Effector memory CD4-positive, alpha-beta T cell (primary cell): ENCODE measurements around the gene HSPA12B.
"Not testable (repeated sequence)": the region's sequence is repeated elsewhere in the genome, so short reads cannot be mapped to it uniquely, and the experiment has no call there.

Experiments
- DNase-seq, 3 donors: peaks; one replicate each; pipeline ENCODE4 v3.0.0-alpha.2; 2020
- H3K27ac ChIP-seq: 2 replicates; pipeline ENCODE4 v1.7.0; 2013; ENCODE audit warnings: mild to moderate bottlenecking, low read length, moderate library complexity; ENCODE audit not compliant: insufficient read depth, poor library complexity, severe bottlenecking
- H3K27me3 ChIP-seq: replicated peaks from 2 replicates; pipeline ENCODE4 v1.7.0; 2013; ENCODE audit warnings: mild to moderate bottlenecking, low read length; ENCODE audit not compliant: insufficient read depth, control insufficient read depth, poor library complexity, severe bottlenecking
- H3K36me3 ChIP-seq: 2 replicates; pipeline ENCODE4 v1.7.0; 2013; ENCODE audit warnings: mild to moderate bottlenecking, low read length, moderate library complexity; ENCODE audit not compliant: control insufficient read depth, insufficient read depth
- H3K4me1 ChIP-seq: 2 replicates; pipeline ENCODE4 v1.7.0; 2013; ENCODE audit warnings: low read length, mild to moderate bottlenecking; ENCODE audit not compliant: control insufficient read depth, insufficient read depth, poor library complexity, severe bottlenecking
- H3K4me3 ChIP-seq: 2 replicates; pipeline ENCODE4 v1.7.0; 2013; ENCODE audit warnings: low read length, low read depth, mild to moderate bottlenecking; ENCODE audit not compliant: insufficient read depth, poor library complexity, severe bottlenecking
- H3K9me3 ChIP-seq: 2 replicates; pipeline ENCODE4 v1.7.0; 2013; ENCODE audit warnings: mild to moderate bottlenecking, low read length, moderate library complexity; ENCODE audit not compliant: control insufficient read depth

HSPA12B gene

GRCh38 chr20:3784863-3785239 is 52.4 kb downstream of the HSPA12B start:
- H3K4me1 ChIP-seq = peaks cover 11% of the 10 kb centered on the region
- H3K4me3 ChIP-seq = no peak overlapping the region
- H3K9me3 ChIP-seq = no peaks in the 10 kb centered on the region
- H3K36me3 ChIP-seq = no peaks in the 10 kb centered on the region
- no peak for DNase-seq
- H3K27me3 ChIP-seq = no peaks in the 10 kb centered on the region
- H3K27ac ChIP-seq = no peak overlapping the region

GRCh38 chr20:3785240-3786125 is 53.0 kb downstream of the HSPA12B start:
- peaks cover 11% of the 10 kb centered on the region for H3K4me1 ChIP-seq

DNA sequence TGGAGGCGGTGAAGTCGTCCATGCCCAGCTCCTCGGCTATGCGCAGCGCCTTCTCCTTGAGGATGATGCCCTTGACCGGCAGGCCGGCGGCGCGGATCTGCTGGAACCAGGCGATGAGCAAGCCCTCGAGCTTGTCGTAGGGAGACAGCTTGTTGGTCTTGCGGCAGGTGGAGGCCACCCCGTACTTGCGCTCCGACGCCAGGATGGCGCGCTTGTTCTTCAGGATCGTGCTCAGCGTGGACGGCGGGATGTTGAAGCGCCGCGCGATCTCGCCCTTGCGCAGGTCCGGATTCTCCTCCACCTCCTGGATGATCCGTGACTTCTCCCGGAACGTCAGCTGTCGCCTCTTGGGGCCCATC is 53.6 kb downstream of the HSPA12B start:
- peak in 1 of 3 donors; percentile 31 for DNase-seq
- peak overlapping the region; percentile 58 for H3K27ac ChIP-seq
- no peaks in the 10 kb centered on the region for H3K27me3 ChIP-seq
- no peaks in the 10 kb centered on the region for H3K9me3 ChIP-seq
- peak overlapping the region; percentile 45 for H3K4me3 ChIP-seq
- no peaks in the 10 kb centered on the region for H3K36me3 ChIP-seq
- peaks cover 10% of the 10 kb centered on the region for H3K4me1 ChIP-seq

More at GRCh38 chr20:3785240-3786125, 53.0 kb downstream of the HSPA12B start:
- no peaks in the 10 kb centered on the region for H3K36me3 ChIP-seq
- no peaks in the 10 kb centered on the region for H3K9me3 ChIP-seq
- DNase-seq = no peak
- peak overlapping the region; percentile 58 for H3K27ac ChIP-seq
- no peaks in the 10 kb centered on the region for H3K27me3 ChIP-seq
- H3K4me3 ChIP-seq = no peak overlapping the region

- no peaks in the 10 kb centered on the region for H3K27me3 ChIP-seq
- peak; percentile 83 to 85 (median 84) for DNase-seq
- H3K4me3 ChIP-seq = peak within 1 kb of the TSS; percentile 45
- no peaks in the 10 kb centered on the region for H3K9me3 ChIP-seq
- H3K36me3 ChIP-seq = no peaks in the 10 kb centered on the region
- peaks cover 8% of the 10 kb centered on the region for H3K4me1 ChIP-seq
- peak within 1 kb of the TSS; percentile 58 for H3K27ac ChIP-seq
Measured at GRCh38 chr20:3786665-3787323, 54.3 kb downstream of the HSPA12B start, which contains the start of gene CENPB. Gene CENPB, minus strand, starts transcription at chr20:3786740. Its CDS starts 257 bp downstream, at chr20:3786483.

- H3K27ac ChIP-seq = peak overlapping the region; percentile 53
Measured at GRCh38 chr20:3787324-3788014, 55.0 kb downstream of the HSPA12B start.

GRCh38 chr20:3788685-3789155 is 56.2 kb downstream of the HSPA12B start:
- Histone ChIP-seq H3K4me1 (peaks cover 8% of the 10 kb centered on the region), H3K27me3 (no peaks in the 10 kb centered on the region), H3K36me3 (no peaks in the 10 kb centered on the region), H3K27ac (no peak overlapping the region), H3K4me3 (no peak overlapping the region), H3K9me3 (no peaks in the 10 kb centered on the region)
- no peak for DNase-seq

More at GRCh38 chr20:3787324-3788014, 55.0 kb downstream of the HSPA12B start:
- H3K4me1 ChIP-seq = peaks cover 8% of the 10 kb centered on the region
- H3K27me3 ChIP-seq = no peaks in the 10 kb centered on the region
- no peak for DNase-seq
- H3K4me3 ChIP-seq = no peak overlapping the region
- no peaks in the 10 kb centered on the region for H3K36me3 ChIP-seq
- no peaks in the 10 kb centered on the region for H3K9me3 ChIP-seq

DNA sequence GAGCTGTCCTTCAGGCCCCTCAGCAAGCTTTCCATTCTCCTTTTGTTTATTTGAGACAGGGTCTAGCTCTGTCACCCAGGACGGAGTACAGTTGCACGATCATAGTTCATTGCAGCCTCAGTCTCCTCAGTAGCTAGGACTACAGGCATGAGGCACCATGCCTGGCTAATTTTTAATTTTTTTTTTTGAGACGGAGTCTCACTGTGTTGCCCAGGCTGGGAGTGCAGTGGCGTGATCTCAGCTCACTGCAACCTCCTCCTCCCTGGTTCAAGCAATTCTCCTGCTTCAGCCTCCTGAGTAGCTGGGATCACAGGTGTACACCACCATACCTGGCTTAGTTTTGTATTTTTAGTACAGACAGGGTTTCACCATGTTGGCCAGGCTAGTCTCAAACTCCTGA is 56.7 kb downstream of the HSPA12B start:
- H3K27ac ChIP-seq, H3K36me3 ChIP-seq, H3K4me1 ChIP-seq, H3K27me3 ChIP-seq, DNase-seq, H3K9me3 ChIP-seq, H3K4me3 ChIP-seq: not testable (repeated sequence)

- H3K27ac ChIP-seq, H3K4me3 ChIP-seq, H3K27me3 ChIP-seq, H3K9me3 ChIP-seq, H3K36me3 ChIP-seq, DNase-seq: not testable (repeated sequence)
- H3K4me1 ChIP-seq = peaks cover 26% of the 10 kb centered on the region
Measured at GRCh38 chr20:3794168-3794567, 61.7 kb downstream of the HSPA12B start.

- Histone ChIP-seq H3K36me3 (no peaks in the 10 kb centered on the region), H3K27ac (peak overlapping the region; percentile 84), H3K4me1 (peaks cover 33% of the 10 kb centered on the region), H3K4me3 (no peak overlapping the region), H3K9me3 (no peaks in the 10 kb centered on the region), H3K27me3 (no peaks in the 10 kb centered on the region)
- DNase-seq = no peak
Measured at GRCh38 chr20:3794701-3795420, 62.4 kb downstream of the HSPA12B start.
